Fibroblast of skin of right biceps (primary cell): ENCODE results near the gene STXBP5L.
"Not testable (repeated sequence)": the region's sequence is repeated elsewhere in the genome, so short reads cannot be mapped to it uniquely, and the experiment has no call there.

Experiments used
- DNase-seq: peaks from one replicate; pipeline ENCODE4 v3.0.0-alpha.2; 2013

STXBP5L gene

DNA sequence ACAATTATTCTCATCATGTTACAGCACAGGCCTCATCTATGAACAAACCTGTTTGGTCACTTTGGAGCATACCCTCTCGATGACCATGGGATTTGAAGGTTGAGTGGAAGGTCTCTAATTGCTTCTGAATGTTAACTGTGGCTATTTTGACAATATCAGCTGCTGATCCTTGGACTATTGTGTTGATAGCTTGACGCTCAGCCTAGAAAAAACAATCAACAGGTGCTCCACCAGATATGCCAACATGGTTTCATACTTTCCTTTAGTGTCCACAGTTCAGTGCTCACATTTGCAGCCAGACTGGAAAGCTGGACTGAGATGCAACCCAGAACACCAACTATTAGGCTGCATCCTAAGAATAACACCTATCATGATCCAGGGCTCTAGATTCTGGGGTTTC, 528.1 kb downstream of the STXBP5L start:
- no peak for DNase-seq

DNA sequence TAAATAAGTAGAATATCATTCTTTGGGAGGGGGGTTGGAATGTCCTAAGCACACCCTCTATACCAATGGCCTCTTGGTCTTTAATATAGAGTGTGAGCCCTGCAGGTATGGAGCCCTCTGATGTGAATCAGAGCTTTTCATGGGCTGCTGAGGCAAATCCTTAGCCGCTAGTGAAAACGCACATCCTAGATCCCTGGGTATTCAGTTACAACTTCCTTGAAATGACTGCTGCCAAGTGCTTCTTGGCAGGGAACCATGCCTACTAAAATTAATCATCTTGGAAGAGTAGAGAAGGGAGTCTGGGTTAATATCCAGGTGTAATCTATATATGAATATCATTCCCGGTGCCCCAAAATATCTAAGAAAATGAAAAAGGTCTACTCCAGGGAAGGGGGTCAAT, 528.6 kb downstream of the STXBP5L start:
- DNase-seq, result no peak

GRCh38 chr3:121443456-121443855, 535.5 kb downstream of the STXBP5L start:
- DNase-seq, result no peak

GRCh38 chr3:121451752-121452151, 543.7 kb downstream of the STXBP5L start:
- not testable (repeated sequence) for DNase-seq

DNA sequence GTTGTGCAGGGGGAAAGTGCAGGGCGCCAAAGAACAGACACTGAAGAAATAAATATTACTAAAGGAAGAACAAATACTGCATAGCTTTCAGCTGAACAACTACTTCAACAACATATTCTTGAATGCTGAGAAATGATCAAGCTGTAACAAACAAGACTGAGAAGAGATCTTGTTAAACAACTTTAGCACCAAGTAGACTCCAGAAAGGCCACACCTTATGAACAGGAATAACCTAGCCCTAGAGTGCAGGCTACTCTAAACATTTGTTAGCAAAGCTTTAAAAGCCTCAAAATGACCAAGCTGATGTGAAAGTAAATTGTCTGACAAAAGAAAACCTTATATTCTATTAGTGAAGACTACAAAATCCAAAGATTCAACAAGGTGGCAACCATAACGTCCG, 554.6 kb downstream of the STXBP5L start:
- DNase-seq, result no peak

GRCh38 chr3:121463745-121464144, 555.7 kb downstream of the STXBP5L start:
- DNase-seq, result no peak

DNA sequence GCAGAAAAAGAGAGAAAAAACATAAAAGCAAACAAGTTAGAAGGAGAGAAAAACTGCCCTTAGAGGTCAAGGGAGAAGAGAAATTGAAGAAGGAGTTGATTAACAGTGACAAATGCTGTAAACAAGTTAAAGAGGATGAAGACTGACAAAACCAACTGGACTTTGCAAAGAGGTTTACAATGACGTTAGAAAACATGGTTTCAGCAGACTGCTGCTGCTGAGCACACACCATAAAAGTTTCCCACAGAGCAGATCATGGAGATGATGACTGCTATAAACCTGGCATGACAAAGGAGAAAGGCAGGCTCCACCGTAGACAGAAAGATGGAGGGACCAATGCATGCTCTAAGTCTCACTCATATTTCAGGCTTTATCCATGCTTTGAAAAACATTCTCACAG, 559.1 kb downstream of the STXBP5L start:
- no peak for DNase-seq

DNA sequence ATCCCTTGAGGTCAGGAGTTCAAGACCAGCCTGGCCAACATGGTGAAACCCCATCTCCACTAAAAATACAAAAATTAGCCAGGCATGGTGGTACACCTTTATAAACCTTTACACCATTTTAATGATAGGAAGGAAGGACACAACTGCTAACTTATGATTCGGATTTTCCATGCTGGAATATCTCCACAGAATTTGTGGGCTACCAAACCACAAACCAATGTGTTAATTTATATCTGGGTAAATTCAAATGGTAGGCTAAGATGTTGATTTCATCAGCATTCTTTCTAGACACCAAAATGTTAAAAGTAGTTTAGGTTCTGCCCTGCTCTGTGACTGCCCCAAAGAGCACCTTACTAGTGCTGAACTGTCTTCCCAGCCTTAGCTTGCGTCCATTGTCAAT, 565.0 kb downstream of the STXBP5L start:
- peak; percentile 13 for DNase-seq
